Measurements from ENCODE around the gene MAGI3.

DNA sequence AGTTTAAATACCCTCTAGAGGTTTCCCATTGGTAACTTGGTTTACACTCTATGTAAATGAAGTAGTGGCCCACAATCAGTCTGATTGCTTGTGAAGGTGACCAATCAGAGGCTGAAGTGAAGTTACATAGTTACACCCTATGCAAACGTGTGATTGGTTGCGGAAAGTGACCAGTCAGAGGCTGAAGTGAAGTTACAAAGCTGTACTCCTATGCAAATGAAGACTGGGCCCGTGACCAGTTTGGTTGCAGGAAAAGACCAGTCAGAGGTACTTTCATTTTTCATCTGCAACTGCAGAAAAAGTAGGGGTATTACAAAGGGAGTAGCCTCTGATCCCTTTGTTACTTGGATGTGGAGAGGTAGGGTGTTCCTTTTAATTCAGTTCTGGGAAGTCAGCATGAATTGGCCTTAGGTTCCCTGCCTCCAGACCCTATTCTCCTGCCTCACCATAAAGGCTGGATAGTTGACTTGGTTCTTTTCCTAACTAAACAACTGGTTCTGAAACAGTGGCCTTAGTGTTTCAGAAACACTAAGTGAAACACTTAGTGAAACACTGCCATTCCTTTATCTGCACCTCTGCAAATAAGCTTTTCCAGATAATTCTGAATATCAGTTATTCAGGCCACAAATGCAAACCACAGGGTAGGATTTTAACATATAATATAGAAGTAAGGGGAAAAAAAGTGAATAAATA is 39.3 kb downstream of the MAGI3 start:
- TF ChIP-seq POLR2A (IDR thresholded peaks at IDR 0.05; ENCODE audit: low read length) (no peak), GATA1 (IDR thresholded peaks at IDR 0.05; ENCODE audit: low read depth, low read length) (no peak)

Measured in erythroblast (primary cell).